Bronchial epithelial cell (primary cell): ENCODE results near the gene NUP98. TPM values are rescaled to one million over a fixed set of nuclear protein-coding genes. Genes with fewer than 3 reads are reported as not detected.

Experiments used
- DNase-seq: peaks from one replicate; pipeline ENCODE4 v3.0.0-alpha.2; 2010; ENCODE audit warnings: low read depth
- FAIRE-seq: peaks from 2 replicates; lab custom pipeline; 2011; peaks lifted over from hg19 to GRCh38; lab: Jason Lieb, UNC
- H3K27me3 ChIP-seq: 2 replicates; pipeline ENCODE4 v1.5.1; 2011; ENCODE audit warnings: low read length; ENCODE audit not compliant: control insufficient read depth, insufficient read depth
- H3K36me3 ChIP-seq: 2 replicates; pipeline ENCODE4 v1.5.1; 2011; ENCODE audit warnings: low read length; ENCODE audit not compliant: control insufficient read depth, insufficient read depth
- H3K4me3 ChIP-seq: 2 replicates; pipeline ENCODE4 v1.5.1; 2011; ENCODE audit warnings: mild to moderate bottlenecking, low read depth, low read length, control low read depth
- CTCF ChIP-seq: IDR thresholded peaks from 2 replicates; pipeline ENCODE4 v1.5.1; 2011; ENCODE audit warnings: mild to moderate bottlenecking, moderate library complexity, low read length, control low read depth, inconsistent platforms; ENCODE audit not compliant: insufficient read depth, severe bottlenecking
- total RNA-seq: library from RNA; depleted of rRNA; stranded (reverse); fragments of >200 nt; gene quantifications from 2 replicates; pipeline ENCODE4 v1.2.1, GENCODE V29; 2014

Gene NUP98
- total RNA-seq, 1 donor from 2014 or later = 59.8 TPM

- no peak for FAIRE-seq
- DNase-seq = no peak
- H3K36me3 ChIP-seq = peaks cover 15% of the 10 kb centered on the region
- no peak for TF ChIP-seq CTCF
- no peaks in the 10 kb centered on the region for H3K27me3 ChIP-seq
- H3K4me3 ChIP-seq = no peak overlapping the region
These were observed 75.3 kb downstream of the NUP98 start for GRCh38 chr11:3722100-3722499.

- no peak for DNase-seq
- FAIRE-seq = no peak
- no peaks in the 10 kb centered on the region for H3K27me3 ChIP-seq
- peaks cover 15% of the 10 kb centered on the region for H3K36me3 ChIP-seq
- no peak overlapping the region for H3K4me3 ChIP-seq
- TF ChIP-seq CTCF = no peak
These were observed 76.4 kb downstream of the NUP98 start for GRCh38 chr11:3720997-3721396.

DNA sequence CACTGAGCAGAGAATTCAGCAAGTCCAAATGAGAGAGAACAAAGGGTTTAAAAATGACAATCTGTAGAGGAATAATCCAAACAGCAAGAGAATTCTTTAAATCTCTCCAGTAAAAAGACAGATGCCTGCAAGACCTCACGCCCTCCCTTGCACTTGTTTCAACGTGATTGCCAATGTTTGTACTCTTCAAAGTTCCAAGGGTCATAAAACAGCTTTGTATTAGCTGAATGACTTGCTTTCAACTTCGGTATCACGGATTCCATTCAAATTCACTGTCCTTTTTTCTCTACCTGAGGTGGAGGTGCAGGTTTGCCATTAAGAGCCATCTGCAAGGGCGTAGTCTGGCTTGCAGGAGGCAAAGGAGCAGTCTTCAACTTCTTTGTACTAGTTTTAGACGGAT lies 85.1 kb downstream of the NUP98 start:
- no peaks in the 10 kb centered on the region for H3K27me3 ChIP-seq
- no peak for TF ChIP-seq CTCF
- no peak for FAIRE-seq
- H3K4me3 ChIP-seq = no peak overlapping the region
- no peak for DNase-seq
- H3K36me3 ChIP-seq = peaks cover 6% of the 10 kb centered on the region

- Histone ChIP-seq H3K27me3 (no peaks in the 10 kb centered on the region), H3K4me3 (no peak overlapping the region), H3K36me3 (peaks cover 10% of the 10 kb centered on the region)
- no peak for DNase-seq
- TF ChIP-seq CTCF = no peak
- no peak for FAIRE-seq
These were observed 86.7 kb downstream of the NUP98 start for GRCh38 chr11:3710485-3711259.

- no peak overlapping the region for H3K4me3 ChIP-seq
- no peak for FAIRE-seq
- DNase-seq = no peak
- H3K27me3 ChIP-seq = no peaks in the 10 kb centered on the region
- TF ChIP-seq CTCF = no peak
- H3K36me3 ChIP-seq = peaks cover 10% of the 10 kb centered on the region
These were observed 87.4 kb downstream of the NUP98 start for GRCh38 chr11:3709977-3710376.

DNA sequence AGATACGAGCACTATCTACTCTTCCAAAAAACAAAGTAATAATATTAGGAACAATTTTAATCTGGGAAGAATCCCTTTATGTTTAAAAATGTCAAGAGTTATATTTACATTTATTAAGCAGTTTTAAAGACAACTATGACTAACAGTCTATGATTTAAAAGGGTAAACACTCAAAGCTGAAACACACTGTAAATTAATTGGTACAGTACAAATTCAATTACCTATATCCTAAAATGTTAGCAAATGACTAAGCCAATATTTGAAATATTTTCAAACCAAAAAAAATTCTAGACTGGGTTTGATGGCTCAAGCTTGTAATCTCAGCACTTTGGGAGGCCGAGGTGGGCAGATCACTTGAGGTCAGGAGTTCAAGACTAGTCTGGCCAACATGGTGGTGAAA lies 90.2 kb downstream of the NUP98 start:
- Histone ChIP-seq H3K36me3 (peaks cover 11% of the 10 kb centered on the region), H3K27me3 (no peaks in the 10 kb centered on the region), H3K4me3 (no peak overlapping the region)
- TF ChIP-seq CTCF = no peak
- no peak for DNase-seq
- no peak for FAIRE-seq
